ENCODE measurements around the gene HNMT. TPM values are rescaled to one million over a fixed set of nuclear protein-coding genes. Genes with fewer than 3 reads are reported as not detected.
A peak's percentile ranks its signal among the peaks of the same experiment; 100 is the strongest.

HNMT gene
- total RNA-seq, 2 experiments from 2014 or later: 0.78 TPM; not detected in 1

- ChIA-PET POLR2A (no interaction called here), CTCF (no interaction called here)
- Histone ChIP-seq H3K36me3 (ENCODE audit: insufficient read depth, low read length) (no peaks in the 10 kb centered on the region), H3K27me3 (ENCODE audit: control insufficient read depth in 1 of 2, insufficient read depth in 2 of 2, low read length in 2 of 2) (no peaks in the 10 kb centered on the region), H3K4me3 (ENCODE audit: low read length) (no peak overlapping the region), H3K4me1 (ENCODE audit: insufficient read depth, low read length) (no peaks in the 10 kb centered on the region), H3K9me3 (ENCODE audit: control insufficient read depth in 1 of 2, insufficient read depth in 1 of 2, low read length in 2 of 2) (no peaks in the 10 kb centered on the region), H3K27ac (ENCODE audit: low read depth in 1 of 2, low read length in 2 of 2) (no peak overlapping the region)
- Mint-ChIP-seq H3K36me3 (ENCODE audit: low read depth) (no peaks in the 10 kb centered on the region), H3K9me3 (no peaks in the 10 kb centered on the region), H3K27me3 (no peaks in the 10 kb centered on the region), H3K27ac (no peak overlapping the region), H3K4me1 (ENCODE audit: low read depth) (no peaks in the 10 kb centered on the region), H3K4me3 (no peak overlapping the region)
- DNase-seq (no peak), ATAC-seq (ENCODE audit: poor library complexity) (no peak)
- TF ChIP-seq CTCF (IDR thresholded peaks at IDR 0.05): no peak
- intact Hi-C loops (cut with DNase I, micrococcal nuclease): no loop called here
Measured at GRCh38 chr2:137950238-137950637, 14.0 kb upstream of the HNMT start.

- intact Hi-C loops (cut with DNase I, micrococcal nuclease): no loop called here
- Histone ChIP-seq H3K4me3 (ENCODE audit: low read length) (no peak overlapping the region), H3K9me3 (ENCODE audit: control insufficient read depth in 1 of 2, insufficient read depth in 1 of 2, low read length in 2 of 2) (no peaks in the 10 kb centered on the region), H3K27me3 (ENCODE audit: control insufficient read depth in 1 of 2, insufficient read depth in 2 of 2, low read length in 2 of 2) (no peaks in the 10 kb centered on the region), H3K36me3 (ENCODE audit: insufficient read depth, low read length) (no peaks in the 10 kb centered on the region), H3K27ac (ENCODE audit: low read depth in 1 of 2, low read length in 2 of 2) (no peak overlapping the region), H3K4me1 (ENCODE audit: insufficient read depth, low read length) (no peaks in the 10 kb centered on the region)
- DNase-seq: no peak
- CTCF ChIA-PET: no interaction called here
- ATAC-seq (ENCODE audit: poor library complexity): no peak
- H3K4me1 Mint-ChIP-seq (ENCODE audit: low read depth): no peaks in the 10 kb centered on the region
- no peak overlapping the region for H3K27ac Mint-ChIP-seq
- no peaks in the 10 kb centered on the region for H3K27me3 Mint-ChIP-seq
- POLR2A ChIA-PET: no interaction called here
- H3K9me3 Mint-ChIP-seq: no peaks in the 10 kb centered on the region
- no peaks in the 10 kb centered on the region for H3K36me3 Mint-ChIP-seq (ENCODE audit: low read depth)
- H3K4me3 Mint-ChIP-seq: no peak overlapping the region
- no peak for TF ChIP-seq CTCF (IDR thresholded peaks at IDR 0.05)
Measured at GRCh38 chr2:137951586-137951985, 12.7 kb upstream of the HNMT start.

GRCh38 chr2:137952586-137953129 lies 11.6 kb upstream of the HNMT start:
- no peak for TF ChIP-seq CTCF (IDR thresholded peaks at IDR 0.05)
- POLR2A ChIA-PET: no interaction called here

More at GRCh38 chr2:137952586-137953129, 11.6 kb upstream of the HNMT start:
- Histone ChIP-seq H3K4me3 (ENCODE audit: low read length) (no peak overlapping the region), H3K4me1 (ENCODE audit: insufficient read depth, low read length) (no peaks in the 10 kb centered on the region), H3K9me3 (ENCODE audit: control insufficient read depth in 1 of 2, insufficient read depth in 1 of 2, low read length in 2 of 2) (no peaks in the 10 kb centered on the region), H3K27me3 (ENCODE audit: control insufficient read depth in 1 of 2, insufficient read depth in 2 of 2, low read length in 2 of 2) (no peaks in the 10 kb centered on the region), H3K27ac (ENCODE audit: low read depth in 1 of 2, low read length in 2 of 2) (no peak overlapping the region), H3K36me3 (ENCODE audit: insufficient read depth, low read length) (no peaks in the 10 kb centered on the region)
- no peaks in the 10 kb centered on the region for H3K36me3 Mint-ChIP-seq (ENCODE audit: low read depth)
- no peak overlapping the region for H3K4me3 Mint-ChIP-seq
- no peaks in the 10 kb centered on the region for H3K27me3 Mint-ChIP-seq
- CTCF ChIA-PET: no interaction called here
- no peaks in the 10 kb centered on the region for H3K4me1 Mint-ChIP-seq (ENCODE audit: low read depth)
- peak in 2 of 14 experiments; percentile 38 to 53 for DNase-seq
- H3K9me3 Mint-ChIP-seq: no peaks in the 10 kb centered on the region
- ATAC-seq (ENCODE audit: poor library complexity): no peak
- intact Hi-C loops (cut with DNase I, micrococcal nuclease): no loop called here
- H3K27ac Mint-ChIP-seq: no peak overlapping the region
